ENCODE measurements around the gene LTBP4.

- TF ChIP-seq CTCF (IDR thresholded peaks at IDR 0.05) (no peak), POLR2A (IDR thresholded peaks at IDR 0.05) (no peak)
Observed at GRCh38 chr19:40552848-40553247, 48.3 kb upstream of the LTBP4 start.
